Mesothelial cell of epicardium (in vitro differentiated cells): ENCODE measurements around the gene IDH3G. TPM values are rescaled to one million over a fixed set of nuclear protein-coding genes. Genes with fewer than 3 reads are reported as not detected.
A peak's percentile ranks its signal among the peaks of the same experiment; 100 is the strongest.

Experiments used
- DNase-seq, 2 experiments: peaks; one replicate each; pipeline ENCODE4 v3.0.0; 2021; ENCODE audit warnings: low spot score in 2 of 2; ENCODE audit not compliant: unreplicated experiment in 2 of 2
- H3K27ac Mint-ChIP-seq: 2 replicates; pipeline ENCODE4 v1.8.0; 2021; ENCODE audit warnings: mixed read lengths
- H3K27me3 Mint-ChIP-seq: 2 replicates; pipeline ENCODE4 v1.8.0; 2021; ENCODE audit warnings: low read depth, mixed read lengths
- H3K36me3 Mint-ChIP-seq: 2 replicates; pipeline ENCODE4 v1.8.0; 2021; ENCODE audit warnings: mixed read lengths
- H3K4me1 Mint-ChIP-seq: 2 replicates; pipeline ENCODE4 v1.8.0; 2021; ENCODE audit warnings: mixed read lengths
- H3K4me3 Mint-ChIP-seq: 2 replicates; pipeline ENCODE4 v1.8.0; 2021; ENCODE audit warnings: mild to moderate bottlenecking, moderate library complexity, mixed read lengths
- H3K9me3 Mint-ChIP-seq: 2 replicates; pipeline ENCODE4 v1.8.0; 2021; ENCODE audit warnings: mixed read lengths
- total RNA-seq: library from RNA; stranded (reverse); gene quantifications from 3 replicates; pipeline ENCODE4 v1.2.1, GENCODE V29; 2021
- TF ChIP-seq, protein P1 (sequence below): fragments of 200-600 bp; sonication (generic); IDR thresholded peaks from one replicate; pipeline ENCODE4 v1.5.0; 2021; ENCODE audit warnings: antibody characterized with exemption; ENCODE audit not compliant: unreplicated experiment

IDH3G gene
- total RNA-seq, 1 donor from 2014 or later: 53.5 TPM

DNA sequence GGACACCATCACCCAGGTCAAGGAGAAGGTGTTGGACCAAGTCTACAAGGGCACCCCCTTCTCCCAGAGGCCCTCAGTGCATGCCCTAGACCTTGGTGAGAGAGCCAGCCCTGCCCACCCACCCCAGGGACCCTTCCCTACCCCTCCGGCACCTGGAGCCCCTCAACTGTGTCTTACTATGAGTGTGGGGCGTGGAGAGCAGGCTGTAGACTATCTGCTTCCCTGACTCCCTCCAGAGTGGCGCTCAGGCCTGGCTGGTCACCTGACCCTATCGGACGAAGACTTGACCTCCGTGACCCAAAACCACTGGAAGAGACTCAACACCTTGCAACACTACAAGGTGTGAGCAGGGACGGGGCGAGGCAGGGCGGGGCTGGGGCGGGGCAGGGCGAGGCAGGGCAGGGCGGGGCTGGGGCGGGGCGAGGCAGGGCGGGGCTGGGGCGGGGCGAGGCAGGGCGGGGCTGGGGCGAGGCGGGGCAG lies 18.0 kb downstream of the IDH3G start:
- H3K27me3 Mint-ChIP-seq: no peaks in the 10 kb centered on the region
- no peaks in the 10 kb centered on the region for H3K9me3 Mint-ChIP-seq
- no peaks in the 10 kb centered on the region for H3K4me1 Mint-ChIP-seq
- TF ChIP-seq, protein P1, sequence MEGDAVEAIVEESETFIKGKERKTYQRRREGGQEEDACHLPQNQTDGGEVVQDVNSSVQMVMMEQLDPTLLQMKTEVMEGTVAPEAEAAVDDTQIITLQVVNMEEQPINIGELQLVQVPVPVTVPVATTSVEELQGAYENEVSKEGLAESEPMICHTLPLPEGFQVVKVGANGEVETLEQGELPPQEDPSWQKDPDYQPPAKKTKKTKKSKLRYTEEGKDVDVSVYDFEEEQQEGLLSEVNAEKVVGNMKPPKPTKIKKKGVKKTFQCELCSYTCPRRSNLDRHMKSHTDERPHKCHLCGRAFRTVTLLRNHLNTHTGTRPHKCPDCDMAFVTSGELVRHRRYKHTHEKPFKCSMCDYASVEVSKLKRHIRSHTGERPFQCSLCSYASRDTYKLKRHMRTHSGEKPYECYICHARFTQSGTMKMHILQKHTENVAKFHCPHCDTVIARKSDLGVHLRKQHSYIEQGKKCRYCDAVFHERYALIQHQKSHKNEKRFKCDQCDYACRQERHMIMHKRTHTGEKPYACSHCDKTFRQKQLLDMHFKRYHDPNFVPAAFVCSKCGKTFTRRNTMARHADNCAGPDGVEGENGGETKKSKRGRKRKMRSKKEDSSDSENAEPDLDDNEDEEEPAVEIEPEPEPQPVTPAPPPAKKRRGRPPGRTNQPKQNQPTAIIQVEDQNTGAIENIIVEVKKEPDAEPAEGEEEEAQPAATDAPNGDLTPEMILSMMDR: no peak
- no peaks in the 10 kb centered on the region for H3K36me3 Mint-ChIP-seq
- no peak overlapping the region for H3K4me3 Mint-ChIP-seq
- DNase-seq: no peak
- no peak overlapping the region for H3K27ac Mint-ChIP-seq

GRCh38 chrX:153775293-153776119 lies 18.7 kb downstream of the IDH3G start:
- H3K9me3 Mint-ChIP-seq: no peaks in the 10 kb centered on the region
- no peaks in the 10 kb centered on the region for H3K4me1 Mint-ChIP-seq
- H3K36me3 Mint-ChIP-seq: no peaks in the 10 kb centered on the region
- no peak overlapping the region for H3K4me3 Mint-ChIP-seq
- H3K27me3 Mint-ChIP-seq: no peaks in the 10 kb centered on the region
- TF ChIP-seq, protein P1: no peak
- no peak for DNase-seq
- no peak overlapping the region for H3K27ac Mint-ChIP-seq

- DNase-seq: no peak
- H3K4me1 Mint-ChIP-seq: no peaks in the 10 kb centered on the region
- no peaks in the 10 kb centered on the region for H3K27me3 Mint-ChIP-seq
- no peak overlapping the region for H3K27ac Mint-ChIP-seq
- no peak overlapping the region for H3K4me3 Mint-ChIP-seq
- TF ChIP-seq, protein P1: no peak
- no peaks in the 10 kb centered on the region for H3K36me3 Mint-ChIP-seq
- H3K9me3 Mint-ChIP-seq: no peaks in the 10 kb centered on the region
Observed at GRCh38 chrX:153774576-153775292, 19.4 kb downstream of the IDH3G start.

DNA sequence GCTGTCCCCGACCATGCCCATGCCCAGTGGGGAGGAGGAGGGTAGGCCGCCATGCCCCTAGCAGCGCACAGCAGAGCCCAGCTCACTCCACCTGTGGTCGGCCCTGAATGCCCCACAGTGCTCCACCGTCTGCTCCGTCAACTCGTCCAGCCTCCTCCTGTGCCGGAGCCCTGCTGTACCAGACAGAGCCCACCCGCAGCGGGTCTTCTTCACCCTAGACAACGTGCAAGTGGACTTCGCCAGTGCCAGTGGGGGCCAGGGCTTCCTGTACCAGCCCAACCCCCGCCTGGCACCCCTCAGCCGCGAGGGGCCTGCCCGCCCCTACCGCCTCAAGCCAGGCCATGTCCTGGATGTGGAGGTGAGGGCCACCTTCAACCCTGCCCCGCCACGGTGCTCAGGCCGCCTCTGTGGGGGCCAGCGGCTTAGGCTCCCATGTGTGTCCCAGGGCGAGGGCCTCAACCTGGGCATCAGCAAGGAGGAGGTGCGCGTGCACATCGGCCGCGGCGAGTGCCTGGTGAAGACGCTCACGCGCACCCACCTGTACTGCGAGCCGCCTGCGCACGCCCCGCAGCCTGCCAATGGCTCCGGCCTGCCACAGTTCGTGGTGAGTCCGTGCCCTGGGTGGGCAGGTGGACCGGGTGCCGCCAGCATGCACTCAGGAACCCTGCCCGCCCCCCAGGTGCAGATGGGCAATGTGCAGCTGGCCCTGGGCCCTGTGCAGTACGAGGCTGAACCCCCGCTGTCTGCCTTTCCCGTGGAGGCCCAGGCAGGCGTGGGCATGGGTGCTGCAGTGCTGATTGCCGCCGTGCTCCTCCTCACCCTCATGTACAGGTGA lies 20.2 kb downstream of the IDH3G start:
- no peaks in the 10 kb centered on the region for H3K9me3 Mint-ChIP-seq
- H3K36me3 Mint-ChIP-seq: no peaks in the 10 kb centered on the region
- no peaks in the 10 kb centered on the region for H3K27me3 Mint-ChIP-seq
- TF ChIP-seq, protein P1: no peak
- no peak overlapping the region for H3K27ac Mint-ChIP-seq
- H3K4me3 Mint-ChIP-seq: no peak overlapping the region
- DNase-seq: no peak
- no peaks in the 10 kb centered on the region for H3K4me1 Mint-ChIP-seq

DNA sequence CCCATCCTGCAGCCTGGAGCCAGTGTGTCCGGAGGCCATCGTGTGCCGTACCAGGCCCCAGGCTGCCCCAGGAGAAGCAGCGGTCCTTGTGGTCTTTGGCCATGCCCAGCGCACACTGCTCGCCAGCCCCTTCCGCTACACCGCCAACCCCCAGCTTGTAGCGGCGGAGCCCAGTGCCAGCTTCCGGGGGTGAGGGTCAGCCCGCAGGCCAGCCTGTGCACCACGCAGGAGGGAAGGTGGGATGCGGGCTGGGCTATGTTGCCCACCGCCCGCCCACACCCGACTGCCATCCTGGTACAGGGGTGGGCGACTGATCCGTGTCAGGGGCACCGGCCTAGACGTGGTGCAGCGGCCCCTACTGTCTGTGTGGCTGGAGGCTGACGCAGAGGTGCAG lies 21.0 kb downstream of the IDH3G start:
- Mint-ChIP-seq H3K9me3 (no peaks in the 10 kb centered on the region), H3K27ac (no peak overlapping the region), H3K36me3 (no peaks in the 10 kb centered on the region), H3K27me3 (no peaks in the 10 kb centered on the region), H3K4me1 (no peaks in the 10 kb centered on the region), H3K4me3 (no peak overlapping the region)
- DNase-seq: peak in 1 of 2 experiments; percentile 14
- TF ChIP-seq, protein P1: no peak
